GM23338 (cell line): ENCODE results near the gene STEAP2. TPM values are rescaled to one million over a fixed set of nuclear protein-coding genes. Genes with fewer than 3 reads are reported as not detected.
A peak's percentile ranks its signal among the peaks of the same experiment; 100 is the strongest.

Experiments used
- ATAC-seq: fragments of 200-7000 bp; cut with Tn5 transposase; 3 replicates; pipeline ENCODE4 v1.9.1; 2020
- DNase-seq: peaks from one replicate; pipeline ENCODE4 v3.0.0-alpha.2; 2015; ENCODE audit warnings: low spot score
- H2AFZ ChIP-seq: fragments of 200-600 bp; sonication (generic); 2 replicates; pipeline ENCODE4 v1.8.0; 2016; ENCODE audit warnings: antibody characterized with exemption, mild to moderate bottlenecking, moderate library complexity
- H3F3A ChIP-seq: fragments of 200-600 bp; sonication (generic); replicated peaks from 2 replicates; pipeline ENCODE4 v1.8.0; 2017; ENCODE audit warnings: antibody characterized with exemption, mixed run types, low read depth
- H3K27ac ChIP-seq: fragments of 200-600 bp; sonication (generic); 2 replicates; pipeline ENCODE4 v1.6.1; 2016; ENCODE audit warnings: low read depth
- H3K27me3 ChIP-seq: fragments of 200-600 bp; sonication (generic); 2 replicates; pipeline ENCODE4 v1.8.0; 2016; ENCODE audit warnings: mild to moderate bottlenecking, mixed run types, moderate library complexity; ENCODE audit not compliant: insufficient read depth
- H3K36me3 ChIP-seq: fragments of 200-600 bp; sonication (generic); 2 replicates; pipeline ENCODE4 v1.8.0; 2016; ENCODE audit warnings: mild to moderate bottlenecking; ENCODE audit not compliant: insufficient read depth
- H3K4me1 ChIP-seq: fragments of 200-600 bp; sonication (generic); 2 replicates; pipeline ENCODE4 v1.8.0; 2016; ENCODE audit warnings: mild to moderate bottlenecking, moderate library complexity; ENCODE audit not compliant: insufficient read depth
- H3K4me2 ChIP-seq: fragments of 200-600 bp; sonication (generic); 2 replicates; pipeline ENCODE4 v1.7.1; 2017; ENCODE audit warnings: mixed run types
- H3K4me3 ChIP-seq: fragments of 200-600 bp; sonication (generic); 2 replicates; pipeline ENCODE4 v1.6.1; 2016; ENCODE audit warnings: mixed run types
- H3K79me2 ChIP-seq: fragments of 200-600 bp; sonication (generic); replicated peaks from 2 replicates; pipeline ENCODE4 v1.8.0; 2017; ENCODE audit warnings: mild to moderate bottlenecking; ENCODE audit not compliant: insufficient read depth
- H3K9me2 ChIP-seq: fragments of 200-600 bp; sonication (generic); 2 replicates; pipeline ENCODE4 v1.8.0; 2017; ENCODE audit not compliant: insufficient read depth
- H4K20me1 ChIP-seq: fragments of 200-600 bp; sonication (generic); replicated peaks from 2 replicates; pipeline ENCODE4 v1.8.0; 2017; ENCODE audit warnings: mild to moderate bottlenecking; ENCODE audit not compliant: insufficient read depth
- H3K27ac Mint-ChIP-seq: 2 replicates; pipeline ENCODE4 v1.8.0; 2020; ENCODE audit warnings: inconsistent platforms, mild to moderate bottlenecking, moderate library complexity, mixed read lengths
- H3K27me3 Mint-ChIP-seq: 3 replicates; pipeline ENCODE4 v1.8.0; 2022; ENCODE audit warnings: low read depth, mild to moderate bottlenecking, moderate library complexity, mixed read lengths, inconsistent platforms; ENCODE audit not compliant: insufficient read depth, poor library complexity
- H3K36me3 Mint-ChIP-seq: 3 replicates; pipeline ENCODE4 v1.8.0; 2021; ENCODE audit warnings: low read depth, mild to moderate bottlenecking, inconsistent platforms, moderate library complexity, mixed read lengths
- H3K4me1 Mint-ChIP-seq: 3 replicates; pipeline ENCODE4 v1.8.0; 2020; ENCODE audit warnings: mild to moderate bottlenecking, inconsistent platforms, mixed read lengths
- H3K4me3 Mint-ChIP-seq: 3 replicates; pipeline ENCODE4 v1.8.0; 2021; ENCODE audit warnings: moderate library complexity, mild to moderate bottlenecking, inconsistent platforms, mixed read lengths
- H3K9me3 Mint-ChIP-seq: 3 replicates; pipeline ENCODE4 v1.8.0; 2020; ENCODE audit warnings: moderate library complexity, mild to moderate bottlenecking, inconsistent platforms, mixed read lengths
- CREB1 ChIP-seq: fragments of 250-450 bp; sonication (Bioruptor Pico); IDR thresholded peaks from 2 replicates; pipeline ENCODE4 v1.5.0; 2020; ENCODE audit warnings: low read depth, mild to moderate bottlenecking, moderate library complexity
- EZH2 ChIP-seq: fragments of 200-600 bp; sonication (generic); IDR thresholded peaks from one replicate; pipeline ENCODE4 v1.8.0; 2017; ENCODE audit warnings: antibody characterized with exemption, mild to moderate bottlenecking, low read depth; ENCODE audit not compliant: unreplicated experiment
- EZH2phosphoT487 ChIP-seq: fragments of 200-600 bp; sonication (generic); IDR thresholded peaks from one replicate; pipeline ENCODE4 v1.8.1; 2018; ENCODE audit warnings: antibody characterized with exemption; ENCODE audit not compliant: unreplicated experiment
- POLR2AphosphoS5 ChIP-seq: IDR thresholded peaks from 2 replicates; pipeline ENCODE4 v1.6.1; 2016; ENCODE audit warnings: antibody characterized with exemption, low read depth
- REST ChIP-seq: IDR thresholded peaks from one replicate; pipeline ENCODE4 v1.6.1; 2018; ENCODE audit warnings: antibody characterized with exemption; ENCODE audit not compliant: unreplicated experiment
- ZNF114 ChIP-seq: fragments of 250-450 bp; sonication (Bioruptor Pico); IDR thresholded peaks from 2 replicates; pipeline ENCODE4 v1.5.0; 2020; ENCODE audit warnings: mild to moderate bottlenecking, moderate library complexity
- ZNF331 ChIP-seq: fragments of 250-450 bp; sonication (Bioruptor Pico); IDR thresholded peaks from 2 replicates; pipeline ENCODE4 v1.5.0; 2020; ENCODE audit warnings: low read depth, mild to moderate bottlenecking, moderate library complexity
- polyA plus RNA-seq: library from polyadenylated mRNA; unstranded; fragments of >200 nt; fragmentation: Nextera tagmentation; extraction: Ambion mirVana; gene quantifications from 2 replicates; pipeline ENCODE4 v1.2.1, GENCODE V29; 2016
- total RNA-seq: library from RNA; depleted of rRNA; stranded (reverse); fragments of >200 nt; shearing (Covaris generic); gene quantifications from 2 replicates; pipeline ENCODE4 v1.2.3, GENCODE V29; 2014
- TF ChIP-seq, protein P1 (sequence below): fragments of 250-450 bp; sonication (Bioruptor Pico); IDR thresholded peaks from 2 replicates; pipeline ENCODE4 v1.5.0; 2020; ENCODE audit warnings: mild to moderate bottlenecking, moderate library complexity
- TF ChIP-seq, protein P2 (sequence below), 2 experiments: fragments of 200-600 bp in 1 of 2; sonication (generic) in 1 of 2; conservative IDR thresholded peaks; 2 replicates each; pipeline versions ENCODE4 v1.5.1 to v1.6.1; 2016 to 2017; ENCODE audit warnings: antibody characterized with exemption in 2 of 2, low read depth in 2 of 2, mild to moderate bottlenecking in 2 of 2, moderate library complexity in 1 of 2

Gene STEAP2
- total and polyA plus RNA-seq, 2 experiments from 2014 or later = 13.1 to 22.0 TPM

DNA sequence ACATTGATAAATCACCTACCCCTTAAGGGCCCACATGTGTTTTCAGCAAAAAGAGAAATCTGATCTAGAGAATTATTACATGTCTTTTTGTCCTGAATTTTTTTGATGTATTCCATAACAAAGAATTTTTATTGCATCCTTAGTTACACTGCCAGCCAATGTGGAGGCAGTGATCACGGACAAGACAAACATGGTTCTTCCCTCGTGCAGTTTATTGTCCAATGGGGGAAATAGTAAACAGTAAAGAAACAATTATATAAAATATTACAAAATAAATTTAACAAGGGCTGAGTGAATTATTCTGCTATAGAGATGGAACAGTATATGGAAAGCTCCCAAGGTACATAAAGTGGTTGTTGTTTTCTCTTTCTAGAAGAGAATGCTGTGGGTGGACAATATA, 2.0 kb downstream of the STEAP2 start:
- H3K4me2 ChIP-seq = peak overlapping the region; percentile 95
- ATAC-seq (no peak), DNase-seq (no peak)
- H4K20me1 ChIP-seq = no peaks in the 10 kb centered on the region
- peak overlapping the region; percentile 92 for H3K4me3 ChIP-seq
- Mint-ChIP-seq H3K4me1 (peaks cover 25% of the 10 kb centered on the region), H3K27ac (no peak overlapping the region), H3K36me3 (peaks cover 9% of the 10 kb centered on the region), H3K4me3 (no peak overlapping the region), H3K9me3 (no peaks in the 10 kb centered on the region), H3K27me3 (peaks cover 6% of the 10 kb centered on the region)
- TF ChIP-seq ZNF114 (CRISPR knock-in tag) = no peak
- TF ChIP-seq, protein P1, sequence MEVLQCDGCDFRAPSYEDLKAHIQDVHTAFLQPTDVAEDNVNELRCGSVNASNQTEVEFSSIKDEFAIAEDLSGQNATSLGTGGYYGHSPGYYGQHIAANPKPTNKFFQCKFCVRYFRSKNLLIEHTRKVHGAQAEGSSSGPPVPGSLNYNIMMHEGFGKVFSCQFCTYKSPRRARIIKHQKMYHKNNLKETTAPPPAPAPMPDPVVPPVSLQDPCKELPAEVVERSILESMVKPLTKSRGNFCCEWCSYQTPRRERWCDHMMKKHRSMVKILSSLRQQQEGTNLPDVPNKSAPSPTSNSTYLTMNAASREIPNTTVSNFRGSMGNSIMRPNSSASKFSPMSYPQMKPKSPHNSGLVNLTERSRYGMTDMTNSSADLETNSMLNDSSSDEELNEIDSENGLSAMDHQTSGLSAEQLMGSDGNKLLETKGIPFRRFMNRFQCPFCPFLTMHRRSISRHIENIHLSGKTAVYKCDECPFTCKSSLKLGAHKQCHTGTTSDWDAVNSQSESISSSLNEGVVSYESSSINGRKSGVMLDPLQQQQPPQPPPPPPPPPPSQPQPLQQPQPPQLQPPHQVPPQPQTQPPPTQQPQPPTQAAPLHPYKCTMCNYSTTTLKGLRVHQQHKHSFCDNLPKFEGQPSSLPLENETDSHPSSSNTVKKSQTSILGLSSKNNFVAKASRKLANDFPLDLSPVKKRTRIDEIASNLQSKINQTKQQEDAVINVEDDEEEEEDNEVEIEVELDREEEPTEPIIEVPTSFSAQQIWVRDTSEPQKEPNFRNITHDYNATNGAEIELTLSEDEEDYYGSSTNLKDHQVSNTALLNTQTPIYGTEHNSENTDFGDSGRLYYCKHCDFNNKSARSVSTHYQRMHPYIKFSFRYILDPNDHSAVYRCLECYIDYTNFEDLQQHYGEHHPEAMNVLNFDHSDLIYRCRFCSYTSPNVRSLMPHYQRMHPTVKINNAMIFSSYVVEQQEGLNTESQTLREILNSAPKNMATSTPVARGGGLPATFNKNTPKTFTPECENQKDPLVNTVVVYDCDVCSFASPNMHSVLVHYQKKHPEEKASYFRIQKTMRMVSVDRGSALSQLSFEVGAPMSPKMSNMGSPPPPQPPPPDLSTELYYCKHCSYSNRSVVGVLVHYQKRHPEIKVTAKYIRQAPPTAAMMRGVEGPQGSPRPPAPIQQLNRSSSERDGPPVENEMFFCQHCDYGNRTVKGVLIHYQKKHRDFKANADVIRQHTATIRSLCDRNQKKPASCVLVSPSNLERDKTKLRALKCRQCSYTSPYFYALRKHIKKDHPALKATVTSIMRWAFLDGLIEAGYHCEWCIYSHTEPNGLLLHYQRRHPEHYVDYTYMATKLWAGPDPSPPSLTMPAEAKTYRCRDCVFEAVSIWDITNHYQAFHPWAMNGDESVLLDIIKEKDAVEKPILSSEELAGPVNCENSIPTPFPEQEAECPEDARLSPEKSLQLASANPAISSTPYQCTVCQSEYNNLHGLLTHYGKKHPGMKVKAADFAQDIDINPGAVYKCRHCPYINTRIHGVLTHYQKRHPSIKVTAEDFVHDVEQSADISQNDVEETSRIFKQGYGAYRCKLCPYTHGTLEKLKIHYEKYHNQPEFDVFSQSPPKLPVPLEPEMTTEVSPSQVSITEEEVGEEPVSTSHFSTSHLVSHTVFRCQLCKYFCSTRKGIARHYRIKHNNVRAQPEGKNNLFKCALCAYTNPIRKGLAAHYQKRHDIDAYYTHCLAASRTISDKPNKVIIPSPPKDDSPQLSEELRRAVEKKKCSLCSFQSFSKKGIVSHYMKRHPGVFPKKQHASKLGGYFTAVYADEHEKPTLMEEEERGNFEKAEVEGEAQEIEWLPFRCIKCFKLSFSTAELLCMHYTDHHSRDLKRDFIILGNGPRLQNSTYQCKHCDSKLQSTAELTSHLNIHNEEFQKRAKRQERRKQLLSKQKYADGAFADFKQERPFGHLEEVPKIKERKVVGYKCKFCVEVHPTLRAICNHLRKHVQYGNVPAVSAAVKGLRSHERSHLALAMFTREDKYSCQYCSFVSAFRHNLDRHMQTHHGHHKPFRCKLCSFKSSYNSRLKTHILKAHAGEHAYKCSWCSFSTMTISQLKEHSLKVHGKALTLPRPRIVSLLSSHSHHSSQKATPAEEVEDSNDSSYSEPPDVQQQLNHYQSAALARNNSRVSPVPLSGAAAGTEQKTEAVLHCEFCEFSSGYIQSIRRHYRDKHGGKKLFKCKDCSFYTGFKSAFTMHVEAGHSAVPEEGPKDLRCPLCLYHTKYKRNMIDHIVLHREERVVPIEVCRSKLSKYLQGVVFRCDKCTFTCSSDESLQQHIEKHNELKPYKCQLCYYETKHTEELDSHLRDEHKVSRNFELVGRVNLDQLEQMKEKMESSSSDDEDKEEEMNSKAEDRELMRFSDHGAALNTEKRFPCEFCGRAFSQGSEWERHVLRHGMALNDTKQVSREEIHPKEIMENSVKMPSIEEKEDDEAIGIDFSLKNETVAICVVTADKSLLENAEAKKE = no peak
- no peak for TF ChIP-seq CREB1
- TF ChIP-seq ZNF331 = no peak
- TF ChIP-seq EZH2phosphoT487 = no peak
- no peak for TF ChIP-seq POLR2AphosphoS5
- no peak for TF ChIP-seq EZH2
- TF ChIP-seq, protein P2, sequence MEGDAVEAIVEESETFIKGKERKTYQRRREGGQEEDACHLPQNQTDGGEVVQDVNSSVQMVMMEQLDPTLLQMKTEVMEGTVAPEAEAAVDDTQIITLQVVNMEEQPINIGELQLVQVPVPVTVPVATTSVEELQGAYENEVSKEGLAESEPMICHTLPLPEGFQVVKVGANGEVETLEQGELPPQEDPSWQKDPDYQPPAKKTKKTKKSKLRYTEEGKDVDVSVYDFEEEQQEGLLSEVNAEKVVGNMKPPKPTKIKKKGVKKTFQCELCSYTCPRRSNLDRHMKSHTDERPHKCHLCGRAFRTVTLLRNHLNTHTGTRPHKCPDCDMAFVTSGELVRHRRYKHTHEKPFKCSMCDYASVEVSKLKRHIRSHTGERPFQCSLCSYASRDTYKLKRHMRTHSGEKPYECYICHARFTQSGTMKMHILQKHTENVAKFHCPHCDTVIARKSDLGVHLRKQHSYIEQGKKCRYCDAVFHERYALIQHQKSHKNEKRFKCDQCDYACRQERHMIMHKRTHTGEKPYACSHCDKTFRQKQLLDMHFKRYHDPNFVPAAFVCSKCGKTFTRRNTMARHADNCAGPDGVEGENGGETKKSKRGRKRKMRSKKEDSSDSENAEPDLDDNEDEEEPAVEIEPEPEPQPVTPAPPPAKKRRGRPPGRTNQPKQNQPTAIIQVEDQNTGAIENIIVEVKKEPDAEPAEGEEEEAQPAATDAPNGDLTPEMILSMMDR (conservative IDR thresholded peaks at IDR 0.05; ENCODE audit: low read depth in 2 of 2) = no peak
- no peak for TF ChIP-seq REST
- H3K4me1 ChIP-seq = peaks cover 49% of the 10 kb centered on the region
- H3K79me2 ChIP-seq = peaks cover 55% of the 10 kb centered on the region
- H3K27me3 ChIP-seq = no peaks in the 10 kb centered on the region
- H3K9me2 ChIP-seq = no peaks in the 10 kb centered on the region
- no peak overlapping the region for H2AFZ ChIP-seq
- H3F3A ChIP-seq = no peaks in the 10 kb centered on the region; the same call in 1 of the 2 replicates
- no peak overlapping the region for H3K27ac ChIP-seq
- no peaks in the 10 kb centered on the region for H3K36me3 ChIP-seq
